GM21576 (cell line): Measurements from ENCODE around the gene KRT75.
"Not testable (repeated sequence)": the region's sequence is repeated elsewhere in the genome, so short reads cannot be mapped to it uniquely, and the experiment has no call there.

Experiments
- ATAC-seq: cut with Tn5 transposase; IDR thresholded peaks from one replicate; pipeline ENCODE4 v1.9.1; 2021; ENCODE audit warnings: mild to moderate bottlenecking, moderate library complexity; ENCODE audit not compliant: unreplicated experiment

Gene KRT75

DNA sequence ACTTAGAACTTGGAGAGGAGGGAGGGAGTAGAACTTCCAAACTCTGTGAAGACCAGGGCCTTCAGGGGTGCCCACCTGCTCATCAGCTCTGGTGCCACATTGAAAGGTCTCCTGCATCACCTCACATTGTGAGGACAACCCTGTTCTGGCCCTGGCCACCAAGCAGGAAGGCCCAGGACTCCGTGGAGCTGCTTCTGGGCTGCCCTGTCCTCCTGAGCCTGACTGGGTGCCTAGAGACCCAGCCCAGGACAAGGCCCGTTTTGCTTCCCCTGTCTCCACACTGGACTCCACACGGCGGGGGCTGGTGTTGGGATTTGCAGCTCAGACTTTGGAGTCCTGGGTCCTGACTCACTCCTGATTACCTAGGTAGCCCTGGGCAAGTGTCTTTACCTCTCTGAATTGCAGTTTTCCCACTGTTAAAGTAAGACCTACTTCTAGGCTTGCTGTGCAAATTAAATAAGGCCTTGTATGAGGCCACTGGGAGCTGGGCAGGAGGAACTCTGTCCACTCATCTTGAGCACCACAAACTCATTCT, 15.5 kb downstream of the KRT75 start:
- no peak for ATAC-seq

DNA sequence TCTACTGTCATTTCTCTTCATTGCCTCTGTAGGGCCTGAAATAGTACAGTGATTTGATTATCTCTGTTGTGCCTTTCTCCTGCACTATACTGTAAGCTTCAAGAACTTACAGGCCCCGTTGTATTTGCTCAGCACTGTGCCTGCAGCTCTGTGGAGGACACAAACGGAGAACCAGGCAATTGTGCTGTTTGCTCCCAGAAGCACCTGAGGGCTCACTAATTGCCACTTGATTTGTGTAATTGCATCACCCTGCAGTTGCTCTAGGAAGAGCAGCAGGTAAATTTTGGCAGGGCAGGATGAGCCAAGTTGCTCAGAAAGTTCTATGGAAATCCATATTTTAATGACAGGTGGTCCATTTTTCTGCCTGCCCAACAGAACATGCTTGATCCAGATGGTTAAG, 16.4 kb downstream of the KRT75 start:
- ATAC-seq = no peak

DNA sequence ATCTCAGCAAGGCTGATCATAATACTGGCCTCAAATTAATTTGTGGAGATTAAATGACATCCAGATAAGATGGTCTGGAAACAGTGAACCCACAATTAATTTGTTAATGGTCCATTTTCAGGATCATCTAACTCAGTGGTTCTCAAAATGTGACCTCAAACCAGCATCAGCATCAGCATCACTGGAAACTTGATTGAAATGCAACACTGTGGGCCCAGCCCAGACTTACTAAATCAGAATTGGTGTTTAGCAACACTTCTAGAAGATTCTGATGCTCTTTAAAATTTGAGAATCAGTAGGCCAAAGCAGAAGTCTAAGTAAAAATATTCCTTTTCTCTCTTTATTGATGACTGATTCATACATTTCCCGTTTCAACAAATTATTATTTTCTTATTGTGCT, 17.4 kb downstream of the KRT75 start:
- ATAC-seq = no peak

DNA sequence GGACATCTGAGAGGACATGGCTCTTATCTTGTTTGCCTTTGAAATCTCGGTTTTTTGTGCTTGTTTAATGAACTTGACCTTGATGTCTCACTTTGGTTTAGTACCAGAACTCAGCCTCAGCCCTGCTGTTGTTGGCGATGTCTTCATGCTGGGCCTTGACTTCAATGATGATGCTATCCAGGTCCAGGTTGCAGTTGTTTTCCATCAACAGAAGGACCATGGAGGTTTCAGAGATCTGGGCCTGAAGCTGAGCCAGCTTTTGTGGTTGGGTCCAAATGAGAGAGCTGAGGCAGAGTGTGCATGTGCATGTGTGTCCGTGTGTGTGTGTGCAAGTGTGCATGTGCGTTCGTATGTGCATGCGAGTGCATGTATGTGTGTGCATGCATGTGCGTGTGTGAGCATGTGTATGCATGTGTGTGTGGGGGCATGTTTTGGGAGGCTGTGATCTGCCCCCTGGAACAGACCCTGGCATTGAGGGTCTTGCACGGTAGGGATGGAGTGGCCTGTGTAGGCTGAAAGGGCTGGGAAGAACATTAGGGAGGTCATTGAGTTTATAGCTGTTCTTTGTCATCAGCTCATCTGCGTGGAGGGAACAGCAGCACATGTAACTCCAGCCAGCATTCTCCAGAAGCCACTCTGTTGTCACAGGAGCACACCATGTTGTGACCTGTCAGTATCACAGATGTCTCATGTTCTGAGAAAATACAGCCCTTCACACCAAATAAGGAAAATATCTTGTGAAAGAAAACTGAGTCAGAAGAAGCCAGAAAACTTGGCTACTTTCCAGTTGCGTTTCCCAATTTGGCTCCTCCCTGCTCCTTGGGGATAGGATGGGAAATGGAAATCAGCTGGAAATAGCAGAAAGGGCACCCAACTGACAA, 18.1 kb downstream of the KRT75 start:
- ATAC-seq = no peak

DNA sequence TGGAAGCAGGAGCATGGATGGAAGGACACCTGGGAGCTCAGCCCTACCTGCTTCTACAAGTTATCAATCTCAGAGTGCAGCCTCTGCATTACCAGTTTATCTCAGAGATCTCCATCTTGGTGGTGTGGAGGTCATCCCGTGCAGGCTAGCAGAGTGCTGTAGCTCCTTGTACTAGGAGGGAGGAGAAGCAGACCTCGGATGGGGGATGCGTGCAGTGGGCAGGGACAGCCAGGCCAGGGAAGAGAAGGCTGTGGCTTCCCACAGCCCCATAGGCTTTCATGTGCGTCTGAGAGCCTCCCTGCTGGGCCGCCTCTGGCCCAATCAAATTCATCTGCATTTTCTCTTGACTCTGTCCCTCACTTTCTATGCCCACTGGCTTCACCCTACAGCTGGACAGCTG, 19.2 kb downstream of the KRT75 start:
- ATAC-seq = no peak

DNA sequence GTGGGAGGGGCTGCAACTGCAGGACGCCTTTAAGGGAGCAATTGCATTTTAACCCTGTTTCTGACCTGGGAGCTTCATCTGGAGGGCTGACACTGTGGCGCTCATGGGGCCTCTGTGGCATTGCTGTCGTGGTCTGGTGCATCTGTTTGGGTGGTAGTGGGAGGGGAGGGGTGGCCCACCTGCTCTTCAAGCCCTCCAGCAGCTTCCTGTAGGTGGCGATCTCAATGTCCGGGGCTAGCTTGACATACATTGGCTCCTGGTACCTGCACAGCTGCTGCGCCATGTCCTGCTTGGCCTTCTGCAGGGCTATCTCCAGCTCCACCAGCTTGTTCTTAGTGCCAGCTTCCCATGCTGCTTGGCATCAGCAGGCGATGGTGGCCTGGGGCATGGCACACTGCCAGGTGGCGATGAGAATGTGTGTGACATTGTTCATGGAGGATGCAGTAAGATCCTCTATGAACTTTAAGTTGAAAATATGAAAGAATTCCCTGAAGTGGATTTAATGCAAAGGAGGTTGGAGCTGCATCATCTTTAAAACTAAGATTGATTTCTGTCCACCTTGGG, 20.3 kb downstream of the KRT75 start:
- ATAC-seq = no peak

DNA sequence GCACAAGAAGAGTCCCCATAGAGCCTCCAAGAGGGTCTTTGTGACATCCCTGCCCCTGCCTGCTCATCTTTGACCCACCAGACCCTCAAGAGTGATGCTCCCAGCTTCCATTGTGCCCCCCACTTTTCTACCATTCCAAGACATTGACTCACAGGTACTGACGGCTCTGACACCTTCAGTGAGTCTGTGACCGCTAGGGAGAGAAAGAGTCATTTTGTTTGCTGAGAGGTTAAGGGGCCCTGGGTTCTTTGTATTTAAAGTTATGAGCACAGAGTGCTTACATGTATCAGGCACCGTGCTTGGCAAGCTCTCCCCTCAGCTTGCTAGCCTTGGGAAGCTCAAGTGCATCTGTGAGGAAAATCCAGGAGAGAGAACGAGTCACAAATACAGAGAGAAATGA, 21.0 kb downstream of the KRT75 start:
- no peak for ATAC-seq

DNA sequence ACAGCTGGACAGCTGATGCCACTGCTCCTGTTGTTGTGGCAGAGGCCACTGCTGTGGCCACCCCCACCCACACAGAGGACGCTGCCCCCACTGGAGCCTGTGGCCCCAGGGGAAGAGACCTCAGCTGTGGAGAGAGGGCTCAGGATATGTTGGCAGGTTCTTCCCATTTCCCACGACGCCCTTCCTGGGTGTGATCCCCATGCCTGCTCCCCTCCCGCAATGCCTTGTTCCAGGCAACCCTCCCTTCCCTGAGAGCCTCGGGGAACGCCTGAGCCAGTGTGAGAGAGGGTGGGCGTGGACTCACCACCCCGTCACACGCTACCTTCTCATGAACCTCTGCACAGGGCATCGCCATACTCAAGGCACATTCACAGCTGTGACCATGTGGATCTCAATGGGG, 22.4 kb downstream of the KRT75 start:
- ATAC-seq = no peak

DNA sequence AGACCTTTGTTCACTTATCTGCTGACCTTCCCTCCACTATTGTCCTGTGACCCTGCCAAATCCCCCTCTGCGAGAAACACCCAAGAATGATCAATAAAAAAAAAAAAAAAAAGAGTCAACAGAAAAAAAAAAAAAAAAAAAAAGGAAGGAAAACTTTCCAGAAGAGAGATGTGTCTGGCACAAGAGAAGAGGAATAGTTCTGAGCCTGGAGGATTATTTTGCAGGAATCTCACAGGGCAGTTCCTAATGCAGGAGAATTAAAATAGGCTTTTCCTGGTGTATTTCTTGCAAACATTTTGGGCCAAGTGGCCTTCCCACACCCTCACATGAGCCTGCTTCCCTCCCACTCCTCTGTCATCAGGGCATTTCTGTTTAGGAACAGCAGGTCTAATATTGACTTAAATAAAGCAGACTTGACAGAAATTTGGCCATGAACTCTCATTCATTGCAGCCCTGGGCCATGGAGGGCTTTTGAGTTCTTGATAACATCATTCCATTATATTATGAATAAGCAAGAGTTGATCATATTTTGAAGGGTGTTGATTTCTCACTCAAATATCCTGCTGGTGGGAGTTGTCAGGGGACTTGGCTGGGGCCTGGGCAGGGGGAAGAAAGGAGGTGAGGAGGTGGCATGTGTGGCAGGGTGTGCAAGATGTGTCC, 23.5 kb downstream of the KRT75 start:
- not testable (repeated sequence) for ATAC-seq

DNA sequence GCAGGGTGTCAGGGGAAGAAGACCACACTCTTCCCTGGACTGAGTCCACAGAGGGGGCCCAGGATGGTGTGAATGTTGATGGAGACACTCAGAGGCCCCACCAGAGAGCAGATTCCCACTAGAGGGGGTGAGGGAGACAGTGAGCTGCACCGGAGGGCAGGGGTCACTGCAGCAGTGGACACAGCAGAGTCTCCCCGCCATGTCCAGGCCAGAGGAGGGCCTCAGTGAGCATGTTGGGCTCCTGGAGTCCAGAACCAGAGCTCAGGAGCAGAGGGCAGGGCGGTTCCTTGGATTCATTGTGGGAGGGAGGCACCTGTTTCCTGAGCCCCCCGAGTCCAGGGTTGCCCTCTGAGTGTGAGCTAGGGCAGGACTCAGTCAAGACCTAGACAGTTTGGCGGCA, 26.3 kb downstream of the KRT75 start:
- no peak for ATAC-seq

DNA sequence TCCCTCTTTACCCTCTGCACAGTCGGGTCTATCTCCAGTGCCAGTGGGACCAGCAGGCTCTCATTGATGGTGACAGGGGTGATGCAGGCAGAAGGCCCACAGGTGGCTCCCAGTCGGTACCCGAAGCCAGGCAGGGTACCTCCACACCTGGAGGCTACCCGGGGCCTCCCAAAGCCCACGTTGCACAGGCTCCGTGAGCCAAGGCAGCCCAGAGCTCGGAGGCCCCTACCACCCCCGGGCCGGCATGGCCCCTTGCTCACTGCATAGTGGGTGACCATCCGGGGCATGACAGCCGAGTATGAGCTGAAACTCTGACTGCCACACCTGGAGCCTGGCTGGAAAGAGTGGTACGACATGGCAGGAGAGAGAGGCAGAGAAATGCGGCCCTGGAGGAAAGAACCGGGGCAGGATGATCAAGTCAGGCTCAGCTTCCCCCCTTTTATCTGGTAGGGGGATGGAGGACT, 28.2 kb downstream of the KRT75 start, which contains the start of gene KRT82:
KRT82 (minus strand) TSS at position 414 of the 464 bp plus-strand sequence; CDS start at position 356, 58 bp downstream.
- no peak for ATAC-seq

DNA sequence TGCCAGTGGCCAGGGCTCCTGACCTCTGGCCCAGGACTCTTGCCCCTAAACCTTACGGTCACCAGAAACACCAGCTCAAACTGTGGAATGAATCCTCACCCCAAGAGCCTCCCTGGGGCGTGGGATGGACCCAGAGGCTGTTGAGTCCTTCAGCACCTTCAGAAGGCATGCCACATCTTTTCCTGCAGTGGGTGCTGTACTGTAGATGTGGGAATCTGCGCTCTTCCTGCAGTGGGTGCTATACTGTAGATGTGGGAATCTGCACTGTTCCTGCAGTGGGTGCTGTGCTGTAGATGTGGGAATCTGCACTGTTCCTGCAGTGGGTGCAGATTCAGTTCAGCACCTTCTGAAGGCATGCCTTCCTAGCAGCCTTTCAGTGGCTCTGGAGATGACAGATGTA, 29.2 kb downstream of the KRT75 start:
- no peak for ATAC-seq

DNA sequence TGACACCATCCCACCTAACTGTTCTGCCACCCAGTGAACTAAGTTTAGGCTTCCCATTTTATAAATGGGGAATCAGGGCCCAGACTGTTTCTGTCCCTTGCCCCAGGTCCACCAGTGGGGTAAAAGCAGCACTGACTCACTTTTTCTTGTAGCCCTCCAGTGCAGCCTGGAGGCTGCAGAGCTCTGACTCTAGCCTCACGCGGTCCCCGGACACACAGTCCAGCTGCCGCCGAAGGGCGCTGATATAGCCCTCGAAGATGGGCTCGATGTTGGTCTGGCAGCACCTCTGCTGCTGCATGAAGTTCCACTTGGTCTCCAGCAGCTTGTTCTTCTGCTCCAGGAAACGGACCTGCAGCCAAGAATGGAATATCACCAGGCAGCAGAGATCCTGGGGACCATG, 30.6 kb downstream of the KRT75 start:
- no peak for ATAC-seq

DNA sequence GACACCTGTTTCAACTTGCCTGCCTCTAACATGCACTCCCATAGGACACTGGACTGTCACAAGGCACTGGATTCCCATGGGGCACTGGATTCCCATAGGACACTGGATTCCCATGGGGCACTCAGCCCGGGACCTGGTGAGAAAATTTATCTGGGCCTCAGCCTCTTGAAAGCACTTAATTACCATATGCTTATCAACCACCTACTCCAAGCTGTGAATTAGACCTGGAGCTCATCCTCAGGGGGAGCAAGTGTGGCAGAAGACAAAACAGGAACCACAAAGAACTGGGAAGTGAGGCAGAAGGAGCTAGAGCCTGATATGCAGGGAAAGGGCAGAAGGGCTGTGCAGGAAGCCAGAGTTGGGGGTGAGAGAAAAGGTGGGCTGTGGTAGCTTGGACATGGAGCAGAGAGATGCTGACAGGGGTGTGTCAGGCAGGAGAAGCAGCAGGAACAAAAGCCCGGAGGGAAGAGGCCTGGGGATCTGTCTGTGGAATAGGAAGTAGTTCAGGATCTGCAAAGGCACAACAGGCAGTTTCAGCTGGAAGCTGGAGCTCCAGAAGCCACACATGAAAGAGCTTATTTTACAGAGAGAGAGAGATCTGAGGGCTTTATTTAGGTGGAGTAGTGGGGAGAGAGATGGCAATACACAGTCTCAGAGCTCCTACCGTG, 31.2 kb downstream of the KRT75 start:
- ATAC-seq = no peak

DNA sequence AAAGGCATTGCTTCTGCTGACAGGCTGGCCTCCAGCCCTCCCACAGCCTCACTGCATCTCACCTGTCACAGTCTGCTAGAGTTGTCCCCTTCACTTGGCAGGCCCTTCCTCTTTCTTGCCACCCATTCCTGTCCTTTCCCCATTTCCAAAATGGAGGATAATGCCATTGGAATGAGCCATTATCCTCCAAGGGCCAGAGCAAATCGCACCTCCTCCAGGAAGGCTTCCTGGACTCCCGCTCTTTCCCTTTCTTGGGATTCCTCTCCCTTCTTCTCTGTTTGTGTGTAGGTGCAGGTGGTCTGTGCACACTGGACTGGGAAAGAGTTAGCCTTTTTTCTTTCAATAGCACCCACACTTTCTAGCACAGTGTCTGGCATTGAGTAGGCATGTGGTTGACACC, 31.8 kb downstream of the KRT75 start:
- ATAC-seq = no peak

DNA sequence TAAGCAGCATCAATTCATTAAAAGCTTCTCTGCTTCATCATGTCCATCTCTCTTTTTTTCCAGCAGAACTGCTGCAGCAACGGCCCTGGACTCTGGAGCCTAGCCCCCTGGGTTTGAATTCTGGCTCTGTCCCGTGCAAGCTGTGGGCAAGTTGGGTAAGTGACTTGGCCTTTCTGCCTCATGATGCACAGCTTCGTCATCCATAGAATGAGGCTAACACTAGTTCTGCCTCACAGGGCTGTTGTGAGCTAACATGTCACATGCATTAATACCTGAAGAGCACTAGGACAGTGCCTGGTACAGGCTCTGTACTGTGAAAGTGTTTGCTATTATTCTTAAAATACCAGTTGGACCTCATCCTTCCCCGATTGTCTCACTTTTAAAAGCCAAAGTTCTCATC, 32.2 kb downstream of the KRT75 start:
- no peak for ATAC-seq

DNA sequence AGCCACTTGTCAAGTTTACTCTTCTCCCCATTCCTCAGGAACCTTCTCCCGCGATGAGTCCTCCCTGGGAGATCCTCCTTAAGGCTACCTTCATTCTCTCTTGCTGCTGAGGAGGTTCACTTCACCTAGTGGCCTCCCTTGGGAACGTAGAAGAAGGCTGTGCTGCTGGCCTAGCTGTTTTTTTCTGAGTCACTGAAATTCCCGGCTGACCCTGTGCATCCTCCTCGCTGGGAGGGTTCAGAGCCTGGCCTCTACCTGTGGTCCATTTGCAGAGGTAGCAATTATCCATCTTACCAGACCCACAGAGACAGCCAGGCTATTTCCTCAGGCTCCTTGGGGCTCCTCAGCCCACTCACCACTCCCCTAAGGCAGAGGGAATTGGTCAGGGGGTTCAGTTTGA, 32.6 kb downstream of the KRT75 start:
- no peak for ATAC-seq

DNA sequence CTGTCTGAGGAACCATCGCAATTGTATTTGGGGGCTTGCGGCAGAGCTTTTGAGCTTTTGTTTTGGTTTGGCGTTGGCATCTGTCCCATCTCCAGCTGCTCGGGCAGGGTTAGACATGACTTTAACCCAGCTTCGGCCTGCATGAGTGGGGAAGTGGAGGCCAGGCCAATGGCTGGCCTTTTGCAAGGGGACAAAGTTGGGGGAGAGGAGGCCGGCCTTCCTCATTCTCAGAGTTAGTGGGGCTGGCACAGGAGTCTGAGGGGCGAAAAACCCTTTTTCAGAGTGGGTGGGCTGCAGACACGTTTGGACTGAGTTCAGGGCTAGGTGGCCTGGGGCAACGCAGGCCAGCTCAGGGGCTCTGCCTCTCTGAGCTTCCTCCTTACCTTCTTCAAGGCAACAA, 33.3 kb downstream of the KRT75 start:
- ATAC-seq = no peak

DNA sequence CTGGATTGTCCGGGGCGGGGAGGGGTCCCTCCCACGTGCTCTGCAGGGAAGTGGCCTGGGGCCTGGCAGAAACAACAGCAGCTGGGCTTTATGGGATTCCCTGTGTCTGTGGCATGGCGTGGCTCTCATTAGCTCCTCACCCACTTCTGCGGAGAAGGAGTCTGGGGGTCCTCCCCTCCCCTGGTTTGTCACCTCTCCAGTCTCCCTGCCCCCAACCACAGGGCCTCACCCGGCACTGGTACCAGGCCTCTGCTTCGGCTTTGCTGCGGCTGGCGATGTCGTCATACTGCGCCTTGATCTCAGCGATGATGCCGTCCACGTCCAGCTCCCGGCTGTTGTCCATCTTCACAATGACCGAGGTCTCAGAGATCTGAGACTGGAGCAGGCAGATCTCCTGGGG, 34.4 kb downstream of the KRT75 start:
- no peak for ATAC-seq

DNA sequence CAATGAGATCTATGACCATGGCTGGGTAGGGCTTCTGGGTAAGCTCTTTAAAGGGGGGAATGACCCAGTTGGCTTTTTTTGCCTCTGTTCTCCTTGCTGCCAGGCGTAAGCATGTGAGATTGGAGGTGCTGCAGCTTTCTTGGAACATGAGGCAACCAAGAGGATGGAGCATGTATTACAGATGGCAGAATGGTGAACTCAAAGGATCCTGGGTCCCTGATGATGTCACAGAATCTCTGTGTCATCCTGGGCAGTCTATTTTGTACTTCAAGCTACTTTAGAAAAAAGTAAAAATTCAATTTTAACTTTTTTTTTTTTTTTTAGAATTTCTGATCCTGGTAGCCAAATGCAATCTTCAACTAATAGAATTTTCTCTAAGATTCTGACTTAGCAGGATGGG, 36.0 kb downstream of the KRT75 start:
- ATAC-seq = no peak

DNA sequence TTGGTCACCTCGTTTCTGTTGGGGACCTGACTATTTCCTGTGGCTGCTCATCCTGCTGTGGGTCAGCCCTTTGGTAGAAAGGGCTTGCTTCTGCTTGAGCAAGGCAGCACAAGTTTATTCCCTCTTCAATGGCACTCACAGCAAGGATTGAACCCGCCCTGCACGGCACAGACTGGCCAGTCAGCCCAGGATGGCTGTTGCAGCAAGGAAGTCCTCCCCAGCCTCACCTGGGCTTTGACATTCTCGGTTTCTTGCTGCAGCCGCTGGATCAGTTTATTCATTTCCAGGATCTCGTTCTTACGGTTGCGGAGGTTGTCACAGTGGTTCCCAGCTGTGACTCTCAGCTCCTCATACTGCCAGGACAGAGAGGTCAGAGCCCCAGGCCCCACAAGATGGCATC, 37.5 kb downstream of the KRT75 start:
- ATAC-seq = no peak
